ENCODE data around the gene GGT1.
A peak's percentile ranks its signal among the peaks of the same experiment; 100 is the strongest.
"Not testable (repeated sequence)": the region's sequence is repeated elsewhere in the genome, so short reads cannot be mapped to it uniquely, and the experiment has no call there.

The GGT1 gene

DNA sequence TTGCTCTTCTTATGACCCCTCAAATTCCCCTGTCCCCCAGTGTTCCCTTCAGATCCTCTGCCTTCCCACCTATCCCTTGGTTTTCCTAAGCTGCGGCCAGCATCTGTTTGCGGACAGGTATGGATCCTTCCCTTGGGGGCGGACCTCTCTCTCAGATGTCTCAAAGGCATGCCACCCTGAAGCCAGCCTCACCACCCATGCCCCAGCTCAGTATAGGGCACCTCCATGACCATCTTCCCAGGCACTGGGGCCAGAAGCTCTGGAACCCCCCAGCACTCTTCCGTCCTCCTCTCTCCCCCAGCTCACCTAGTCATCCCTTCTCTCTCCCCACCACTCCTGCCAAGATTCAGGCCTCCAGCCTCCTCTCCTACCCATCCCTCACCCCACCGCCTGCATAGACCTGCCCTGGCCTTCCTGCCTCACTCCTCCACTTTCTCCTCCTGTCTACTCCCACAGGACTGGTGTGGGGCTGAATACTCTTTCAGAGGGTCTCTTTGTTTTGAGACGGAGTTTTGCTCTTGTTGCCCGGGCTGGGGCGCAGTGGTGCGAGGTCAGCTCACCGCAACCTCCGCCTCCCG is 12.3 kb upstream of the GGT1 start:
- Histone ChIP-seq H3K4me3 (ENCODE audit: low read depth, low read length) (no peak overlapping the region), H3K27ac (no peak overlapping the region), H3K27me3 (replicated peaks) (no peaks in the 10 kb centered on the region), H3K36me3 (replicated peaks) (no peaks in the 10 kb centered on the region)
- DNase-seq: no peak
- in situ Hi-C loops (cut with HindIII; ENCODE audit: low pct_ligation_motif_present, low sequenced_read_pairs): no loop called here
- no peak for TF ChIP-seq CTCF (IDR thresholded peaks at IDR 0.05; ENCODE audit: low read depth, low read length, missing control alignments)

DNA sequence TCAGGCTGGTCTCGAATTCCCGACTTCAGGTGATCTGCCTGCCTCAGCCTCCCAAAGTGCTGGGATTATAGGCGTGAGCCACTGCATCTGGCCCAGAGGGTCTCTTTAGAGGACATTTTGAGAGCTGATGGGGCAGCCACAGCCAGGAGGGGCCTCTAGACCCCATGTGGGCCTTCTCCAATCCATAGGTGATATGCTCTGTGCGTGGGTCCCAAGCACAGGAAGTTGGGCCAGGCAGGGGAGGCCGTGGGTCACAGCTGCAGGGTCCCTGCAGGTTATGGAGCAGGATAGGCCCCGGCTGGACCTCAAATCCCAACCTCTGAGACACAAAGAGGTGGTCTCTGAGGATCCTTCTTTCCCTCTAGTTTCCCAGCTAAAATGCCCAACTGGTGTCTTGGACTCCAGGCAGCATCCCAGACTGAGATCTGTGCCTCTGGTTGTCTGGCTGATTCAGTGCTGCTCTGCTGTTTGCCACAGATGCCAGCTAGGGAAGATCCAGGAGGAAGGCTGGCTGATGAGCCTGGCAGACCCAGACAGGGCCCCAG is 11.6 kb upstream of the GGT1 start:
- Histone ChIP-seq H3K36me3 (replicated peaks) (no peaks in the 10 kb centered on the region), H3K27me3 (replicated peaks) (no peaks in the 10 kb centered on the region), H3K4me3 (ENCODE audit: low read depth, low read length) (no peak overlapping the region), H3K27ac (no peak overlapping the region)
- in situ Hi-C loops (cut with HindIII; ENCODE audit: low pct_ligation_motif_present, low sequenced_read_pairs): no loop called here
- no peak for DNase-seq
- no peak for TF ChIP-seq CTCF (IDR thresholded peaks at IDR 0.05; ENCODE audit: low read depth, low read length, missing control alignments)

DNA sequence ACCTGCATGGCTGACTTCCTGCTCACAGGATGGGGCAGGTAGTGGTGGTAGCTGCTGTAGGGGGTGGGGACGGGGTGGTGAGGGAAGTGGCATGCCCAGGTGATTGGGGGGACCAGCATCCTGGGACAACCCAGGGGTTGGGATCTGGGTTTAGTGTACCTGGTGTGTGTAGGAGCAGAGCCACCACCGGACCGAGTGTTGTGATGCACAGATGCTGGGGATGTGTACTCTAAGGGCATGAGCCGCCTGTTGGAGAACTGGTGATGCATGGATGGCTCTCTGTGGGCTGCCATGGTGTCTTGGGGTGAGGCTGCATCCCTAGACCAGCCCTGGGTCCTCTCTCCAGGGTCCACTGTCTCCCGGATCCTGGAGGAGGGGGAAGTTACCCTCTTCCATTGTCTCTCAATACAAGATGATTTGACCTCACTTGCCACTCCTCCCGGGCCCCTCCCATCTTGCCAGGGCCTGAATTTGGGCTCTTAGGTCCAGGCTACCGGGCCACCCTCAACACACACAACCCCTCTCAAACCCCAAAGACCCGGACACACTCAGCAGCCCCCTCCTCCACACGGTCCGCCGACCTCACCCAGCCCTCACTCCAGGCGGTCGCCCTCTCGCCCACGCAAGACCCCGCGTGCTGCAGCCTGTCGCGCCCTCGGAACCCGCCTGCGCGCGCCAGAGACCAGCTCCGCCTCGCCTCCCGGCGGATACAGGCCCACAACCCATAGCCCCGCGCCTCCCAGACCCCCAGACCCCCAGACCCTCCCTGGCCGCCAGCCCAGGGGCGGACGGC is 10.7 kb upstream of the GGT1 start:
- in situ Hi-C loops (cut with HindIII; ENCODE audit: low pct_ligation_motif_present, low sequenced_read_pairs): no loop called here
- no peak for TF ChIP-seq CTCF (IDR thresholded peaks at IDR 0.05; ENCODE audit: low read depth, low read length, missing control alignments)
- H3K4me3 ChIP-seq (ENCODE audit: low read depth, low read length): peak overlapping the region; percentile 63
- peak overlapping the region; percentile 9 for H3K27ac ChIP-seq
- H3K27me3 ChIP-seq (replicated peaks): no peaks in the 10 kb centered on the region
- H3K36me3 ChIP-seq (replicated peaks): no peaks in the 10 kb centered on the region
- DNase-seq: no peak

DNA sequence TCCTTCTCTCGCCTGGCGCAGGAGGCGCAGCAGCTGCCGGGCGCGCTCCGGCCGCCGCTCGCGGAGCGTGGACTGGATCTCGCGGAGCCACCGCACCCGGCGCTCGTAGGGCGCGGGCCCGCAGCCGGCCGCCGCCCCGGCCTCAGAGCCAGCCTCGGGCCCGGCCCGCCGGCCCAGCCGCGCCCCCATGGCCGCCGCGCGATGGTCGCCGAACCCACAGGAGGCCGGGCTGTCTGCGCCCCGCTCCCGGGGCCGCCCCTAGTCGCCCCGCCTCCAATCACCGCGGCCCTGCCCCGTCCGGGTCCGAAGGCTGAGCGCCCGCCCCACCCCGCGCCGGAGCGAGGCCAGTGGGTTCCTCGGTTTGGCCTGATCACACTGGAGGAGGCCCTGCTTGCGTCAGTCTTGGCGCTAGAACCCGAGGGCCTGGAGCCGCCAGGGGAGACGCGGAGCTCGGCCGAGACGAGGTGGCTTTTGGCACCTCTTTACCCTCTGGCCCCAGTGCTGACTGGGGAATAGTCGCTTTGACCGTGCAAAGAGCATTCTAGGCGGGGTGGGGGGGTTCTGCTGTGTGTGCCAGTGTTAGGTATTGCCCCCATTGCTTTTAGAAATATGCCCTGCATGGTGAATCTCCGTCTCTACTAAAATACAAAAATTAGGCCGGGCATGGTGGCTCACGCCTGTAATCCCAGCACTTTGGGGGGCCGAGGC is 10.0 kb upstream of the GGT1 start, which contains the start of gene LRRC75B:
TSS of gene LRRC75B (minus strand) at position 223 of the 708 bp plus-strand sequence. CDS start at position 189, 34 bp downstream.
- TF ChIP-seq CTCF (IDR thresholded peaks at IDR 0.05; ENCODE audit: low read depth, low read length, missing control alignments): no peak
- peak; percentile 66 for DNase-seq
- in situ Hi-C loops (cut with HindIII; ENCODE audit: low pct_ligation_motif_present, low sequenced_read_pairs): no loop called here
- no peaks in the 10 kb centered on the region for H3K36me3 ChIP-seq (replicated peaks)
- peak within 1 kb of the TSS; percentile 63 for H3K4me3 ChIP-seq (ENCODE audit: low read depth, low read length)
- H3K27ac ChIP-seq: peak within 1 kb of the TSS; percentile 33
- H3K27me3 ChIP-seq (replicated peaks): no peaks in the 10 kb centered on the region

DNA sequence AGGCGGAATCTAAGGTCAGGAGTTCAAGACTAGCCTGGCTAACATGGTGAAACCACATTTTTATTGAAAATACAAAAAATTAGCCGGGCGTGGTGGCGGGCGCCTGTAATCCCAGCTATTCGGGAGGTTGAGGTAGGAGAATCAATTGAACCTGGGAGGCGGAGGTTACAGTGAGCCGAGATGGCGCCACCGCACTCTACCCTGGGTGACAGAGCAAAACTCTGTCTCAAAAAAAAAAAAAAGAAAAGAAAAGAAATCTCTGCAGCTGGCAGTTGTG is 9.5 kb upstream of the GGT1 start:
- DNase-seq; H3K27me3 ChIP-seq (replicated peaks); in situ Hi-C loops (cut with HindIII; ENCODE audit: low pct_ligation_motif_present, low sequenced_read_pairs); H3K4me3 ChIP-seq (ENCODE audit: low read depth, low read length); H3K36me3 ChIP-seq (replicated peaks): not testable (repeated sequence)
- H3K27ac ChIP-seq: peak overlapping the region; percentile 33
